Measurements from ENCODE around the gene RBFOX1.

DNA sequence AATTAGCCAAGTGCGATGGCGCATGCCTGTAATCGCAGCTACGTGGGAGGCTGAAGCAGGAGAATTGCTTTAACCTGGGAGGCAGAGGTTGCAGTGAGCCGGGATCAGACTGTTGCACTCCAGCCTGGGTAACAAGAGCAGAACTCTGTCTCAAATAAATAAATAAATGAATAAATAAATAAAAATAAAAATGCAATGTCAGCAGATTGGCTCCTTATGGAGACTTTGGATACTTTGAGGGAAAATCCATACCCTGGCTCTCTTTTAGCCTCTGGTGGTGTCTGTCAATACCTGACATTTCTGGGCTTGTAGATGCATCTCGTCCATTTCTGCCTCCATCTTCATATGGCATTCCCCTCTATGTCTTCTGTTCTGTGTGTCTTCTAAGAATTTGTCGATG is 66.7 kb downstream of the RBFOX1 start:
- TF ChIP-seq, protein P1, sequence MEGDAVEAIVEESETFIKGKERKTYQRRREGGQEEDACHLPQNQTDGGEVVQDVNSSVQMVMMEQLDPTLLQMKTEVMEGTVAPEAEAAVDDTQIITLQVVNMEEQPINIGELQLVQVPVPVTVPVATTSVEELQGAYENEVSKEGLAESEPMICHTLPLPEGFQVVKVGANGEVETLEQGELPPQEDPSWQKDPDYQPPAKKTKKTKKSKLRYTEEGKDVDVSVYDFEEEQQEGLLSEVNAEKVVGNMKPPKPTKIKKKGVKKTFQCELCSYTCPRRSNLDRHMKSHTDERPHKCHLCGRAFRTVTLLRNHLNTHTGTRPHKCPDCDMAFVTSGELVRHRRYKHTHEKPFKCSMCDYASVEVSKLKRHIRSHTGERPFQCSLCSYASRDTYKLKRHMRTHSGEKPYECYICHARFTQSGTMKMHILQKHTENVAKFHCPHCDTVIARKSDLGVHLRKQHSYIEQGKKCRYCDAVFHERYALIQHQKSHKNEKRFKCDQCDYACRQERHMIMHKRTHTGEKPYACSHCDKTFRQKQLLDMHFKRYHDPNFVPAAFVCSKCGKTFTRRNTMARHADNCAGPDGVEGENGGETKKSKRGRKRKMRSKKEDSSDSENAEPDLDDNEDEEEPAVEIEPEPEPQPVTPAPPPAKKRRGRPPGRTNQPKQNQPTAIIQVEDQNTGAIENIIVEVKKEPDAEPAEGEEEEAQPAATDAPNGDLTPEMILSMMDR (conservative IDR thresholded peaks at IDR 0.05; ENCODE audit: low read length) = no peak
- TF ChIP-seq EZH2phosphoT487 (IDR thresholded peaks at IDR 0.05; ENCODE audit: borderline replicate concordance) = no peak
